Small intestine (tissue), 4 donors: ENCODE data around the gene APOBEC2. TPM values are rescaled to one million over a fixed set of nuclear protein-coding genes. Genes with fewer than 3 reads are reported as not detected.

ENCODE experiments used
- polyA plus RNA-seq, 4 donors: library from polyadenylated mRNA; stranded (reverse) in 3 of 4; unstranded in 1 of 4; fragments of 200-250 nt in 3 of 4; fragments of 120-200 nt in 1 of 4; gene quantifications; one replicate each; pipeline versions ENCODE4 v1.2.1 to v1.2.3, GENCODE V29; 2013
- donor health status: healthy with polysubstance abuse.
- donor health status: Bipolar disorder and iron deficiency.
- donor health status: healthy.

Gene APOBEC2
- polyA plus RNA-seq, 4 donors, result 0.64 to 5.1 (median 3.7) TPM

Other genes with a start within 250 kb of the APOBEC2 start
- gene UNC5CL, start 14.0 kb upstream of the APOBEC2 start, polyA plus RNA-seq, result 100 to 1,000 TPM in 1 of 4 donors, 10 to 100 TPM in 3; 31.9 to 123 (median 45.3) TPM
- gene TSPO2, start 10.7 kb upstream of the APOBEC2 start, polyA plus RNA-seq, result 1 to 10 TPM in 3 of 4 donors, not detected in 1; 1.1 to 2.1 (median 1.9) TPM
- gene OARD1, start 19.2 kb downstream of the APOBEC2 start, polyA plus RNA-seq, result 10 to 100 TPM; 31.3 to 78.1 (median 43.6) TPM
- gene NFYA, start 19.8 kb downstream of the APOBEC2 start, polyA plus RNA-seq, result 10 to 100 TPM in 1 of 4 donors, 1 to 10 TPM in 3; 4.6 to 30.8 (median 7.2) TPM
- under 1 TPM in 2 of 4 donors, not detected in 2; 0.07 to 0.16 TPM for gene TREML1, start 101.1 kb downstream of the APOBEC2 start, polyA plus RNA-seq
- gene TREM2, start 109.9 kb downstream of the APOBEC2 start, polyA plus RNA-seq, result under 1 TPM in 3 of 4 donors, not detected in 1; 0.16 to 0.81 (median 0.21) TPM
- gene TREML2, start 147.9 kb downstream of the APOBEC2 start, polyA plus RNA-seq, result under 1 TPM in 3 of 4 donors, not detected in 1; 0.10 to 0.27 (median 0.13) TPM
- not detected for gene TREML4, start 175.1 kb downstream of the APOBEC2 start, polyA plus RNA-seq
- gene TREM1, start 233.5 kb downstream of the APOBEC2 start, polyA plus RNA-seq, result 1 to 10 TPM in 2 of 4 donors, under 1 TPM in 1, not detected in 1; 0.04 to 1.8 (median 1.1) TPM